Esophagus muscularis mucosa (tissue), 4 donors: ENCODE data around the gene SNX27.

Experiments used
- EP300 ChIP-seq: sonication (generic); formaldehyde crosslinking; IDR thresholded peaks from one replicate; pipeline ENCODE4 v1.6.1; 2017; ENCODE audit warnings: antibody characterized with exemption
- POLR2A ChIP-seq: fragments of 450-650 bp; IDR thresholded peaks from one replicate; pipeline ENCODE4 v1.6.1; 2017; ENCODE audit warnings: antibody characterized with exemption, moderate library complexity, mild to moderate bottlenecking, low read depth
- TF ChIP-seq, protein P1 (sequence below), 3 experiments: fragments of 200-600 bp in 2 of 3; fragments of 450-650 bp in 1 of 3; sonication (generic) in 2 of 3; IDR thresholded peaks; one replicate each; pipeline ENCODE4 v1.5.1; 2017 to 2019; ENCODE audit warnings: antibody characterized with exemption in 3 of 3, mild to moderate bottlenecking in 2 of 3, moderate library complexity in 1 of 3

GRCh38 chr1:151583796-151584195 is 28.1 kb upstream of the SNX27 start:
- TF ChIP-seq, protein P1, sequence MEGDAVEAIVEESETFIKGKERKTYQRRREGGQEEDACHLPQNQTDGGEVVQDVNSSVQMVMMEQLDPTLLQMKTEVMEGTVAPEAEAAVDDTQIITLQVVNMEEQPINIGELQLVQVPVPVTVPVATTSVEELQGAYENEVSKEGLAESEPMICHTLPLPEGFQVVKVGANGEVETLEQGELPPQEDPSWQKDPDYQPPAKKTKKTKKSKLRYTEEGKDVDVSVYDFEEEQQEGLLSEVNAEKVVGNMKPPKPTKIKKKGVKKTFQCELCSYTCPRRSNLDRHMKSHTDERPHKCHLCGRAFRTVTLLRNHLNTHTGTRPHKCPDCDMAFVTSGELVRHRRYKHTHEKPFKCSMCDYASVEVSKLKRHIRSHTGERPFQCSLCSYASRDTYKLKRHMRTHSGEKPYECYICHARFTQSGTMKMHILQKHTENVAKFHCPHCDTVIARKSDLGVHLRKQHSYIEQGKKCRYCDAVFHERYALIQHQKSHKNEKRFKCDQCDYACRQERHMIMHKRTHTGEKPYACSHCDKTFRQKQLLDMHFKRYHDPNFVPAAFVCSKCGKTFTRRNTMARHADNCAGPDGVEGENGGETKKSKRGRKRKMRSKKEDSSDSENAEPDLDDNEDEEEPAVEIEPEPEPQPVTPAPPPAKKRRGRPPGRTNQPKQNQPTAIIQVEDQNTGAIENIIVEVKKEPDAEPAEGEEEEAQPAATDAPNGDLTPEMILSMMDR (IDR thresholded peaks at IDR 0.05): no peak
- no peak for TF ChIP-seq EP300
- TF ChIP-seq POLR2A: no peak
